ENCODE data around the gene LRP11.
"Not testable (repeated sequence)": the region's sequence is repeated elsewhere in the genome, so short reads cannot be mapped to it uniquely, and the experiment has no call there.

Gene LRP11

DNA sequence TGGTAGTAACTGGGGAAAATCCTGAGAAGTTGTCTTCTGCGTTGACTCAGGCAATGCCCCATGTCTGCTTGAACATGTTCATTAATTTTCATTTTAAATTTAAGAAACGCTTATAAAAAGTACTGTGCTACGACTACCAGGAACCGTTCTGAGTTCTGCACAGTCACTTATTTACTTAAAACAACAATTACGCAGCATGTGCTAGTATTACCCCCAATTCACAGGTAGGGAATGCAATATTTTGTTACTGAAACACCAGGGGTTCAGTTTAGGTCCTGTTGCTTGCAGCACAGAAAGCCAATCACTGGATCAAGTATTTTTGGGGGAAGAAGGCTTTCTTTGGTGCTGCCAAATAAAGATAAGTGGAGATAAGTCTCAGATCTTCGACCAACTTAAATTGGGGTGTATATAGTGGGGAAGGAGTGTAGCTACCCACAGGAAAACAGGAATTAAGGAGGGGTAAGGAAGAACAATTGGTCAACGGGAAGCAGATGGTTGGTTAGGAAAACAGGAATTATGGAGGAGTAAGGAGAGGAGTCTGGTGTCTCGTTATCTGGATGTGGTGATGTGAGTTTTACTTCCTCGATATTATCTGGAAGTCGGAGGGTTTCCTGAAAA is 5.2 kb upstream of the LRP11 start:
- no peak for DNase-seq (ENCODE audit: low spot score)

DNA sequence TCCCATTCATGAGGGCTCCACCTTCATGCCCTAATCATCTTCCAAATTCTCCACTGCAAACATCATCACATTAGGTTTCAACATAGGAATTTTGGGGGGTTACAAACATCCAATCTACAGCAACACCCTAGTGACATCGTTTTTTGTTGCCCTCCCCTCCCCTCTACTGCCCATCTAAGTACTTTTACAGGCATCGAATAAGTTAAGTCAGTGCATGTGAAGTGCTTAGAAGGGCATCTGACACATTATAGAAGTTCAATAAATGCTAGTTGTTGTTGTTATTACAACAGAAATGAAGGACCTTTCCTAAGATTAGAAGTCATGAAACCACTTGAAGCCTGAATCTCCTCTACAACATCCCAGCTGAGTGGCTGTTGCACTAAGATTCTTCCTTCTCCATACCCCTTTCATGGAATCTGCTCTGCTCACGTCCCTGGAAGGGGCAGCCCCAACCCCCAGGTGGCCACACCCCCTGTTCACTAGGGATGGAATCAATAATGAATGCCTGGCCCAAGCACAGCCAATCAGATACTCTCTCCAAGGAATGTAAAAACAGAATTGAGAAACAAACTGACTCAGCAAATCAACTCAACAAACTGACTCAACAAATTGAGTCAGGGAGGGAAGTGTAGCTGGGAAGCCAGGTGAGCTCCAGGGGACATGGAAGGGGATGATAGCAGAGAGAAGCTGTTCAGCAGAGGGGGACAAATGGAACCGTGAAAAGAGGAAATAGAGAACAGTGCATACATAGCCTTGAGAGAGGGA is 3.9 kb upstream of the LRP11 start:
- DNase-seq (ENCODE audit: low spot score) = no peak

DNA sequence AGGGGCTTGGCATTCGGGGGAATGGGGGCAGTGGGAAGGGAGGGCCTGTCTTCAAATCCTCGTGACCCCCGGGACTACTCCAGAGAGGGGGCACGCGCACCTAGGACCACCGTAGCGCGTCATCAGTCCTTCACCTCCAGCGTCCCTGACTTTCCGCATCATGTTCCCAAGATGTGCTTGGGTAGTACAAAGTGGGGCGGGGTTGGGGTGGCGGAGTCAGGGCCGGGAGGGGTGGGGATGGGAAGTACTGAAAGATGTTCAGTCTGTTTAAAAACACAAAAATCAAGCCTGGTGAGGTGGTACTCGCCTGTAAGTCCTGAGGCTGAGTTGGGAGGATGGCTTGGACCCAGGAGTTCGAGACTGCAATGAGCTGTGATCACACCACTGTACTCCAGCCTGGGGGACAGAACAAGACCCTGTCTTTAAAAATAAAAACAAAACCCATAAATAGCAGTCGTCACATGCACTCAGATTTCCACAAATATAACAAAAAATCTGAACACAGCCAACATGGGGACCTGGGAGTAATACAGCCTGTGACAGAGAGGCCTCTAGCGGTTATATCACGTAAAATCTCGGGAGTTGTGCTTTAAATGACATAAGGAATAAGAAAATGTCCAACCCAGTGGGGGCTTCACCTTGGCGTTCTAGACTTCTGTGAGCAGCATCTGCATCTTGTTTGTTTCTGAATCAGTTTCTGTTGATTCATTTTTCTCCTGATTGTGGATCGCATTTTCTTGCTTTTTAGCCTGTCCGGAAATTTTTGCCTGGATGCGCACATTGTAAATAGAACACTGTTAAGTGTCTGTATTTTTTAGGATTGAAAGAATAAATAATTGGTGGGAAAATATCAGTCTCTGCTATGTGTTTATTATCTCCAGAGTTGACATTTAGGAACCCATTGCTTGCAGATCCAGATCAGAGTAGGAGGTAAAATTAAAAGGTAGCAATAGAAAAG is 698 bp upstream of the LRP11 start:
- peak; percentile 62 for DNase-seq (ENCODE audit: low spot score)

DNA sequence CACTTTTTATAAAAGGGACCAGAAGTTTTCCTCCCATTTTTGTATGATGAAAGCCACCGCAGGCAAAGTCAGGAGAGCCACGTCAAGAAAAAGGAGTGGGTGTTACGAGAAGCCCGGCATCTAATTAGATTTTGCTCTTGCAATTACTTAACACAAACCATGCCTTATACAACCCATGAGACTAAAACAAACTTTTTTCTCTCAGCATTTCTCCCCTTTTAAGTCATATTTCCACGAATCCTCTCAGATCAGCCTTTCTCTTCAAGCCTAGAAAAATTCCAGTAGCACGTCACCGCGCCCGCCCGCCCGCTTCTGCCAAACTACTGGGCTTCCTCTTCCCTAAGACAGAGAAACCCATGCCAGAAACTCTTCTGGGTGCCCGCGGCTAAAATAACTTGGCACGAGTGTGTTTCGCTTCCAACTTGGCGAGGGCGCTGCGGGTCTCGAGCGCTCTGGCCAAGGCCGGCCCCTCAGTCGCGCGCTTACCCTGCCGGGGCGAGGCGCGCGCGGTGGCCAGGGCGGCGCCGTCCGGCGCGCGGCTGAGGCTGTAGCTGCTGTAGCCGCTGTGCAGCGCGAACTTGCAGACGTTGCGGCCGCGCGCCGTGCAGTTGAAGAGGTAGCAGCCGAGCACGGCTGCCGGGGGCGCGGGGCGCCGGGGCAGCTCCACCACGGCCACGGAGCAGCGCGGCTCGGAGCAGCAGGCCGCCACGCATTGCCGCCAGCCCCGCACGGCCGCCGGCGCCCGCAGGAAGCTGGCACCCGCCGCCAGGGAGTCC is 1.0 kb downstream of the LRP11 start:
- DNase-seq (ENCODE audit: low spot score) = peak; percentile 27

DNA sequence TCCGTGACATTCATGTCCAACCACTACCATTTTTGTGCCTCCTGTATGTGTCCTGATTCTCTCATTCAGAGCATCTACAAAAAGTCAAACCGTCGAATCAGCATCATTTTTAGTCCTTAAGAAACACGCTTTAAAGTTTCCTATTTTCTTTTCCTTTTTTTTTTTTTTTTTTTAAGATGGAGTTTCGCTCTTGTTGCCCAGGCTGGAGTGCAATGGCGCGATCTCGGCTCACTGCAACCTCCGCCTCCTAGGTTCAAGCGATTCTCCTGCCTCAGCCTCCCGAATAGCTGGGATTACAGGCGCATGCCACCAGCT is 1.8 kb downstream of the LRP11 start:
- not testable (repeated sequence) for DNase-seq (ENCODE audit: low spot score)

DNA sequence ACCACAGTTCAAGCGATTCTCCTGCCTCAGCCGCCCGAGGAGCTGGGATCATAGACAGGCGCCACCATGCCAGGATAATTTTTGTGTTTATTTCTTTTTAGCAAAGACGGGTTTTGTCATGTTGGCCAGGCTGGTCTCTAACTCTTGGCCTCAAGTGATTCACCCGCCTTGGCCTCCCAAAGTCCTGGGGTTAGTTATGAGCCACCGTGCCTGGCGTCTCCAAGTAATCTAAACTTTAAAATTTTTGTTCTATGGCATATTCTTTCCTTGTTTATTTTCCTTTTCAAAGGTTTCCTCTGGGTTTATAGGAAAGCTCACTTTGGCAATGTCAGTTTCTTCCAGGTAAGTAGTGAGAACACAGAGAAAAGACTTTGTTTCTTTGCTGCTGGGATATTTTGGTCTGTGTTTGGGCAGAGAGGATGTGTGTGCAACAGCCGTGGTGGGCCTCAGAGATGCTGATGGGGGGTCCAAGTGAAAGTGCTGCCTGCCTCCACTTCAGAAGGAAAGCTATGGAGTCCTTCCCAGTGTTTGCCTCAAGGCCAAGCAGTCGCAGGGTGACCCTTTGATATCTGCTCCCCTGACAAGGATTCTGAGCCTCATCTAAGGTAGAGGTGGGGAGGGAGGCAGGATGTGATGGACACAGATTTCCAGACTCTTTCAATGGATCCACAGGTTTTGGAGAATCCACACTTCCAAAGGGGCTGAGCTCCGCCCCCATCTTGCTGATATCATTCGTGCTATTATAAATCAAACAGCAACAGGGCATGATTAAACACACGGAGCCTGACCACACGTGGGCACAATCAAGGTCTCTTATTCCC is 2.3 kb downstream of the LRP11 start:
- DNase-seq (ENCODE audit: low spot score) = no peak

DNA sequence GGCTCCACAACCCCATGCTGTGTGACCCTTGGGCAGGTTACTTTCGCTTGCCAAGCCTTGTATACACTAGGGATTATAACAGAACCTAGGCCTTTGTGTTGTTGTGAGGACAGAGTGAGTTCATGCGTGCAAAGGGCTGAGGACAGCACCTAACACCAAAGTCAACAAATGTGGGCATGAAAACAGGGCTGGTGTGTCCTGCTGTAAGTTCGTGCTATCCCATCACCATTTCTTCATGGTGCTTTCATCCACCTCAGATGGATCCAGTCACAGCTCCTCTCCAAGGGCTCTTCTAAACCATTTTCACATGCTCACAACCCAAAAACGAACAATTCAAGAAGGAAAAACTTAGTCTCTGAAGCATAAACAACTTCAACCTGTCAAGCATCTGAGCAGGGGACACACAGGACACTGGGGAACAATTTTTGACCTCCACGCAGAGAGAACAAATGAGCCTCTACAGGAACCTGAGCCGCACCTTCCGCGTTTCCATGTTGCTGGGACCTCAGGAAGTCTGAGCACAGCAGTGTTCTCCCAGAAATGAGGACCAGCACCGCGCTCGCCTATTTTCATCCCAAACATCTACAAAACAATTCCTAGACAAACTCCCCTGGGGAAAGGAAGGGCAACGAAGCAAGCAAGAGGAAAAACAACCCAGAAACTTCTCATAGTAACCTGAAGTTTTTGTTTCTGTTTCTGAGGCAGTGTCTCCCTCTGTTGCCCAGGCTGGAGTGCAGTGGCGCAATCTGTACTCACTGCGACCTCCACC is 3.1 kb downstream of the LRP11 start:
- no peak for DNase-seq (ENCODE audit: low spot score)

DNA sequence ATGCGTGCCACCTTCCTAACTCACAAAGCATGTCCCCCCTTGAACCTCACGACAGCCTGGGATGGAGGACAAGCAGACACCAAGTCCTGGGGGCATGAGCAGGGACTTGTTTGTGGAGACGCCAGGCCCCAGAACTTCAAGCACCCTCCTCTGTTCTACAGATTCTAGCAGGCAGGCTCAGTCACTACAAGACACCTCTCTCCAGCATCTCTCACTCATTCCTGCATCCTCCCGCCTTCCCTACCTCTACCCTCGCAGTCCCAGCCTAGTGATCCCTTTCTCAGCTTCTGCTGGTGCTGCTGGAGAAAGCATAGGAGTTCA is 3.7 kb downstream of the LRP11 start:
- DNase-seq (ENCODE audit: low spot score) = no peak

DNA sequence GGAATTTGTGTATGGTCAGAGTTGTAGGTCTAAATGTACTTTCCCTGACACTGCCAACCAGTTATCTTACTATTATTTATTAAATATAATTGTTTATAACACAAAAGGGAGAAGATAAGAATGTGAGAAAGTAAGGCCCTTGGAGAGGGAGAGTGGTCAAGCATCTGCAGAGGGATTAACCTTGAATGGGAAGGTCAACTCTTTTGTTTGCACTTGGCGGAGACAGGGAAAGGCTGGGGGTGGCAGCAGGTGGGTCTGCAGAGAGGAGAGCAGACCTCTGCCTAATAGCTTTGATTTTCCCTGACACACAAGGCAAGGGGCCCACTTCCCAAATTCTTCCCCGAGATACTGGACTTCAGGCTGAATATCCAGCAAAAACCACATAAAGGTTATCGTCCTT is 4.2 kb downstream of the LRP11 start:
- no peak for DNase-seq (ENCODE audit: low spot score)

DNA sequence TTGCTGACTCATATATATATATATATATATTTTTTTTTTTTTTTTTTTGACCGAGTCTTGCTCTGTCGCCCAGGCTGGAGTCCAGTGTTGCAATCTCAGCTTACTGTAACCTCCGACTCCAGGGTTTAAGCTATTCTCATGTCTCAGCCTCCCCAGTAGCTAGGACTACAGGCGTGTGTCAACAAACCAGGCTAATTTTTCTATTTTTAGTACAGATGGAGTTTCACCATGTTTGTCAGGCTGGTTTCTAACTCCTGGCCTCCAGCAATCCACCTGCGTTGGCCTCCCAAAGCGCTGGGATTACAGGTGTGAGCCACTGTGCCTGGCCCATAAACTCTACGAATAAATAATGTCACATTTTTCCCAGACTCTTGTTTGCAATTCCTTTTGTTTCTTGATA is 4.8 kb downstream of the LRP11 start:
- no peak for DNase-seq (ENCODE audit: low spot score)

DNA sequence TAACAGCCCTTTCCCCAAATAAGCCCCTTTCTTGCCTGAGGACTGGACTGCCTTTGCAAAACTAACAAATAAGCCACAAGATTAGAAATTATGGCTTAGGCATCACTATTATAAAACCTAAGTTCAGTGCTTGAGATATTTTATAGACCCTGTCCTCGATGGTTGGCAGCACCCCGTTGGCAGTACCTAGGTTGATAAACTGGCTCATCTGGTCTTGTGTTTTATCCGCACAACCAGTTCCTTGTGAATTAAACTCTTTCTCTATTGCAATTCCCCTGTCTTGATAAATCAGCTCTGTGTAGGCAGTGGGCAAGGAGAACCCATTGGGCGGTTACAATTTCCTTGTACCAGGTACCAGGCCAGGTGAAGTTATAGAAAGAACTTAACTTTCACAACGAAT is 6.6 kb downstream of the LRP11 start:
- no peak for DNase-seq (ENCODE audit: low spot score)

DNA sequence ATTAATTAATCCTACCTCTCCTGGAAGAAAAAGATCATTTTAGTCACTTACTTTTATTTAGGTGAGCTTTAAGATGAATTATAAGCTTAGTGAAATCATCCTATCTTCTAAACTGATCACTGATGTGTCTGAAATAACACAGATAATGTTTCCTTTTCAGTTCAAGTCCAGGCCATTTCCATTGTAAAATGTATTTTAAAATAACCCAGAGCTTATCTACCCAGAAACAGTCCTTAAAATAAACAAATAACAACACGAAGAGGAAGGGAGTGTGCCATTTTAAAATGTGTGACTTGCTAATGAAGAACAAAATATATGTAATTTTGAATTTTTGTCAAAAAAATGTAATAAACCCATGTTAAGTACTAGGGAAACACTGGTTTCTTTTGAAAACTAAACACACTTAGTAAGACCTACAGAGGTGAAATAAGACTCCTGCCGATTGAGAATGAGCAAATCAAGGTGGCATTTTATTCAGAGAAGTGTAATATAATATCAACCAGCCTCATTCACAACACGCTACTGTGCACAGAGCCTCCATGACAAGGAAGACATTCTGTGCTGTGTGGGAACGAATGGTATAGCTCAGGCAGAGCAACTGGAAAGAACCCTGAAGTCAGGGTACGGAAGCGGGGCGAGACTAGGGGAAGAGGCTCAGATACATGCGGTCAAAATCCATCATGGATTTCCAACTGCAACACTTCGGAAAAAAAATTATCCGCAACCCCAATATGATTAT is 7.7 kb downstream of the LRP11 start:
- DNase-seq (ENCODE audit: low spot score) = no peak

DNA sequence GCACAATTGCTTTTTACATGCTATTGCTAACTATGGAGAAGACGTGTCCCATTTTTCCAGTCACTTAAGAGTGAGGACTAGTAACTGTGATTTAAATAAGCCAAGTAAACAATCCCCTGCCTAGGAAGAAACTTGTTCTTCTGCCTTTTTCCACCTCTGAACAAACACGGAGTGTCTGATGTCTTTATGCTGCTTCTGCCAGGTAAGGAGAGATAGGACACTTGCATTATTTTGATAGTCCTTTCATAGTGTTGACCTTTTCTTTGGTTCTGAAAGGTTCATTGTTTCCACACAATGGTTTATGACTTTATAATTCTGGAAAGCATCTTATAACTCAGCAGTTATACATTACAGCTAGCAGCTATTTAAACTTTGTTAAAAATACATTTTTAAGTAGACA is 8.4 kb downstream of the LRP11 start:
- no peak for DNase-seq (ENCODE audit: low spot score)

DNA sequence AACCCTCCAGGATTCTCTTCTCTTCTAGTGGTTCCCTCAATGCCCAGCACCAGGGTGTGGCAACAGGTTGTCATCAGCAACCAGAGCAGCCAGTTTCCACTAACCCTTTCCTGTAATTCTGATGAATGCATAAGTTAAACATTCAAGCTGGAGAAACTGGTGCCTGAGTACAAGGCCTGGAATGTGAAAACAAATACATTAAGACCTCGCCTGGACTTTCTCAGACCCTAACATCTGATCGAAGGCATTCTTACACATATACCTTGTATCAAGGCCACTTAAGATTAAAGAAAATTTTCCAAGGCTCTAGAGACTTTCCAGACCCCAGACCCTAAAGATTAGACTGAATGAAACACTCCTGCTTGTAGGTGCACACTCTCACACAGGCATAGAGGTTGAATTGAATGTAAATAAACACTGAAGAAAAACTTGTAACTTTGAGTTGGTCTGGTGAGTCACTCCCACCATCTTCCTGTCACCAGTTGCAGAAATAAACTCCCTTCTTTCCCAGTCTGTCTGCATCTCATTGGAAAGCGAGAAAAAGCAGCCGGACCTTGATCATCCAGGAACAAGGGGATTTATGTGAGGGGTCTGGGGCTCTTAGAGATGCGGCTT is 9.0 kb downstream of the LRP11 start:
- no peak for DNase-seq (ENCODE audit: low spot score)

DNA sequence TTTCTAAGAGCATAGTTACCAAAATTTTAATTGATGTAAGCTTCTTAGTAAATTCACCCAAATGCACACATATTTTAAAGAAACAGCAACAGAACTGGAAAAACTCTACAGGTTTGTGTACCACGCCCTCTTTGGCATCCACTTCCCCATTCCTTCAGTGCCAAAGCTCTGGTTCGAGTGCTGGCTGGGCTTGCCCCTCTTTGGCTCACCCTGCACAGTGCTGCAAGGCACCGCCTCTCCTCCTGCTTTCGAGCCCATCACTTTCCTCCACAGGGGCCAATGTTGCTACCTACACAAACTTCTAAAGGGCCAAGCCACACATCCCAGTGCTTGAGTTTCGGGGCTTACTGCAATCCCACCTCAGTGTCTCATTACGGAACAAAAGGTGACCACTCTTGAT is 9.6 kb downstream of the LRP11 start:
- DNase-seq (ENCODE audit: low spot score) = no peak

DNA sequence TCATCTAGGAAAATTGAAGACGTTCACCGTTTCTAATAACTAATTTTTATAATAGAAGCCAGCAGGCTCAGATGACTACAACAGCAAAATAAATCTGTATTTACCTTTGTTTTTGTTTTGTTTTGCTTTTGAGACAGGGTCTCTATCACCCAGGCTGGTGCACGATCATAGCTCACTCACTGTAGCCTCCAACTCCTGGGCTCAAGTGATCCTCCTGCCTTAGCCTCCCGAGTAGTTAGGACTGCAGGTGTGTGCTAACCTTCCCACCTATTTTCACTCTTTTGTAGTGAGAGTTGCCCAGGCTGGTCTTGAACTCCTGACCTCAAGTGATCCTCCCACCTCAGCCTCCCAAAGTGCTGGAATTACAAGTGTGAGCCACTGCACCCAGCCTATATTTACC is 10.1 kb downstream of the LRP11 start:
- not testable (repeated sequence) for DNase-seq (ENCODE audit: low spot score)

DNA sequence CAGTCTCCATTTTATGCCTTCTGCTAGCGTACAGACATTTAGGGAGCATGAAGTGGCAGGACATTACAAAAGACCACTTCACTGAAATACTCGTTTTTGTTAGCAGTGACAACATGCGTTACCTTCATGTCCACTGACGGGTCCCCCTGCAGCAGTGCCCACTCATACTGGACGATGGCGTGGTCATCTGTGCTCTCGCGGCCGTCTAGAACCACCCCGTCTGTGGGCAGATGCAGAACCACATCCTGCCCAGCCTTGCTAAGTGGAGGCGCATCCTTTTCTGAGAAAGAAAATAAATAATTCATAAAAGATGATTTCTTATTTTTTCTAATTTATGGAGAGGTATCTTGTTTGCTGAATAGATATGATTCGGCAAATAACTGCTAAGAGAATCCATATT is 11.3 kb downstream of the LRP11 start:
- DNase-seq (ENCODE audit: low spot score) = no peak

DNA sequence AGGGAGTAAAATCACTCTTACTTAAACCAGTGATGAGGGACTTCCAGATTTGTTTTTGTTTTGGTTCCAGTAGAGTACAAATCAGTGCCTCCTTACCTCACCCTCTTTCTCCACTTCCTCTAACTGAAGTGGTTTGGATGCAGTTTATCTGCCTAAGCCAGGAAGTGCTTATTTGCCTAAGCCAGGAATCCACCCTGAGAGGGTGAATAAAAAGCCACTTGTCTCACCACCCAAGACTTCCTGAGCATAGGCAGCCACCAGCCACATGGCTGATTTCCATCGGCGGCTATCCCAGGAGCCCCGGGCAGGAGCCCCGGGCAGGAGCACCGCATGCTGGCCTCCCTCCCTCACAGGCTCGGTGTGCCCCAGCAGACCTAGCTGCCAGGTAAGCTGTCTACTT is 12.0 kb downstream of the LRP11 start:
- no peak for DNase-seq (ENCODE audit: low spot score)

DNA sequence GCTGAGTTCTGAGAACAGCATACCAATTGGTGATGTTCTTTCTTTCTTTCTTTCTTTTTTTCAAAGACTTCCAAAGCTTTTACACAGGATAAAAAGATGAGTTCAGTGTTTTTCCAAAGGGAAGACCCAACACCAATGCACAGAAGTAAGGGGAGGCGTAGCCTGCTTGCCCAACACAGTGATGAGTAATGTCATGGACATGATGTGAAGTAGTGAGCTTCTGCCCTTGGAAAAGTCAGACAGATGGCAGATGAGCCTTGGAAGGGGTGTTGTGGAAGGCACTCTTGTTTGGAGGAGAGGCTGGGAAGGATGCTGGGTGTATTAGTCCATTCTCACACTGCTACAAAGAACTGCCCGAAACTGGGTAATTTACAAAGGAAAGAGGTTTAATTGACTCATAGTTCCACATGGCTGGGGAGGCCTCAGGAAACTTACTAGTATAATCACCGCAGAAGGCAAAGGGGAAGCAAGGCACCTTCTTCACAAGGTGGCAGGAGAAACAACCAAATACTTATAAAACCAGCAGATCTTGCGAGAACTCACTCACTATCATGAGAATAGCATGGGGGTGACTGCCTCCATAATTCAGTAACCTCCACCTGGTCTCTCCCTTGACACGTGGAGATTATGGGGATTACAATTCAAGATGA is 12.6 kb downstream of the LRP11 start:
- no peak for DNase-seq (ENCODE audit: low spot score)

All from CD4-positive, alpha-beta T cell treated with Interleukin-2 at 100 ng/mL for 4 hours (primary cell).